CD4-positive, alpha-beta T cell treated with Interferon alpha-2 for 1 hour (primary cell): Measurements from ENCODE around the gene ADAMTS19.

Experiments
- DNase-seq, 2 donors: peaks; one replicate each; pipeline ENCODE4 v3.0.0-alpha.2; 2020 to 2022

Gene ADAMTS19

DNA sequence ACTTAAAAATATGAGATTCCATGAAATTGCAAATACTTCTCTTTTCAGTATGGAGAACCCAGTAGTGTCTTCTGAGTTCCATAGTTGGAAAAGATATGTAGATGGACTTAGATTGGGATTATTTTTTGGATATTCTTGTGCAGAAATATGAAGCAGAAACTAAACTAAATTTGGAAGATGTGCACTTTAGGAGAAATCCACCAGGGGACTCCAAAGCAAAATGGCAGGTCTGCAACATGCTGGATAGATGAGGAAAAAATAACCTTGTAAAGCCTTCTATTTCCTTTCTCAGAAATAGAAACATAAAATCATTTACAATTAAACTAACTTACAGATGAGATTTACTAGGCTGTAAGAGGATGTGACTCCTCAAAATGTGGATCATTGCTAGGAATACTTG lies 238.6 kb downstream of the ADAMTS19 start:
- DNase-seq: no peak

- DNase-seq: no peak
Measured at GRCh38 chr5:129716235-129716634, 256.1 kb downstream of the ADAMTS19 start.

DNA sequence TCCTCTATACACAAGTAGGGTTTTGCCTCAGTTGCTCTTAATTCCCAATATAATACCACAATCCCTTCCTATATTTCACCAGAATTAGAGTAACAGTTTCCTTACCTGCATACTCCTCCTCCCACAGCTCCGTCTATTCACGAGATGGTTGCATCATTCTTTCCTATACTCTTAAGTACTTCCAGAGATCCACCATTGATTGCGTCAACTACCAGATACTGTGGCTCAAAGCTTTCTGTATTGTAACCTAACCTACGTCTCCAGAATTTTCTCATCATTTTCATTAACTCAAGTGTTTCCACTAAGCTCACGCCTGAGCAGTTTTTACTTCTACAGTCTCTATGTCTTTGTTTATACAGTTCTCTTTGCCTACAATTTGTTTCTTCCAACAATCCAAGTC lies 256.6 kb downstream of the ADAMTS19 start:
- DNase-seq: no peak

DNA sequence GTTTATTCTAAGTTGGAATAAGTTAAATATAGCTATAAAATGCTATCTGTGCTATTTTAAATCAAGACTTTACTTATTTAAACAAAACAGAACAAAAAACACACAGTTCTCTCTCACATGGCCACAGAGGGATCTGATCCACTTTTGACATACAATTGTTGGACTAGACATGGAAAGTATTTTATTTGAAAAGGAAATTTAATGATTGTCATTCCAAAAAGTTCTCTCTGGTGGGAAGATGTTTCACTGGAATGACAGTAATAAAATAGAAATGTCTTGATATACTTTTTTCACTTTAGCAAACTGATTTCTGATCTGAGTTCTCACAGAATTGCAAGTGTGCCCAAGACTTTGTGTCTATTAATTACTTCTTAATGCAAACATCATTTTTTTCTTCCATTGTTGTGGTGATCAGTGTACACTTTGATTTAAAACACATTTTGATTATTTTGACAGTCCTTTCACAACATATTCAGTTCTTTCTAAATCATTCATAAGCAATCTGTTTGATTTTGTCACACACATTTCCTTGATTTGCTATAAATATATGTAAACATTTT lies 257.7 kb downstream of the ADAMTS19 start:
- no peak for DNase-seq

DNA sequence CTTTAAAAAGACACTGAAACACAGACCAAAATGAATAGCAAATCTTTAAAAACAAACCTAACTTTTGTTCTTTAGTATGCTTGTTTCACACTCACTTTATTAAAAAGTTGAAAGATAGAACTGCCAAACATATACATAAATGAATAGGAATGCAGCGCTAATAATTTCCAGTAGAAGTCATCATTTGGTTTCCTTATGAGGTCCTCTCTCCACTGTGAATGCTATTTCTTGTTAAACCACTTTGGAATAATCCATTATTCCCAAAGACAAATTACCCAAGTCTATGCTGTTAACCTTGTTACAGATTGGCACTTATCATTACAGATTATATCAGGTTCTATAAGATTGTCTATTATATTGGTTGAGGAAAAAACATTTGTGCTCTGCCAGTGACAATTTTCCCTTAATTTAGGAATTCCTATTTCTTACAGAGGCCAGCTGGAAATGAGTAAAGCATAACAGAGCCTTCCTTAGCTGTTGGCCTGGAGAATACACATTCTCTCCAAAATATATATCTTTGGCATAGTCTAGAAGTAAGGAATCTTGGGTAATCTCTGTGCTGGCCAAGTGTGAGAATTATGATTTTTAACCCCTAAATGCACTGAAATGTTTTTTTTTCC lies 258.5 kb downstream of the ADAMTS19 start:
- DNase-seq: no peak

GRCh38 chr5:129724222-129724621 lies 264.1 kb downstream of the ADAMTS19 start:
- no peak for DNase-seq

GRCh38 chr5:129724647-129725046 lies 264.5 kb downstream of the ADAMTS19 start:
- DNase-seq: no peak

DNA sequence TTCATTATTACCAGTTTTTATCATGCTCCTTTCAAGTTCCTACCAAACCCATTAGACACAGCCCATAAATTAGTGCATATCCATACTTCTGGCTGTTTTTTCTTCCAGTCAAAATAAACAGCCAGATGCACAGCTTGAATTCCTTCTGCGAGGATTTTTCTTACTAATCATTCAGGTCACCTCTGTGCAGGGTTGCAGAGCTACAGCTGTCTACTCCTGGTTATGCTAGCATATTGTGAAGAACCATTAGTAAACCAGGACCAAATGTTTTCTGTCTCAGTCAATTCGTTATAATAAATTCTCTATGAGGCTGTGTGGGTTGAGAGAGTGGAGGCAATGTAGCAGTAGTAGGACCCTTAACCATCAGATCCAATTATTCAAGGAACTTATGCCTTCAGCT lies 279.7 kb downstream of the ADAMTS19 start:
- no peak for DNase-seq

DNA sequence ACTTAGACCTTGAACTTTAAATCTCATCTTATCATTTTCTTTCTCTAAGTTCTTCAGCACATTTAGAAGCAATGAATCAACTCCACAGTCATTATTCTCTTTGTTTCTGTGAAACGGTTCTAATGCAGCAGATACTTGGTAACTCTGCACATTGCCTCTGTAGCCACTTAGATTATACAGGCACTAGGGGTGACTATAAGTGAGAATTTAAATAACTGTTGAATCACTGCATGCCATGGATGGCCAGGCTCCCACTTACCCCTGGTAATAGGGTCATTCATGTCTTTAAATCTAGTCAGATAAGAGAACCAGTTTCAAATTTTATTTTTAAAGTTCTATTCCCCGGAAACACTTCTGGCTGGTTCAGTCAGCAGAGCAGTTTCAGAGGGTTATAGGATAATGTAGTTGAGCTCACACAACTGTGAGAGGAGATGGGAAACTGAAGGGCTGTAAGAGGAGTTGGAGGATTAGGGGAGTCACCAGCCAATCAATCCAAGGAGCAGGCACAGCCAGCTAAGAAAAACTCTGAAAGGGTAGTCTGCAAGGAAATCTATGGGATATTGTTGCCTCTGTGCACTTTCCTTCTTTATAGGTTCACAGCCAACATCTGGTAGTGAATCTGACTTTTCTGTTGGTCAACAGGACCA lies 283.6 kb downstream of the ADAMTS19 start:
- DNase-seq: no peak

GRCh38 chr5:129745997-129746396 lies 285.9 kb downstream of the ADAMTS19 start:
- DNase-seq: no peak

DNA sequence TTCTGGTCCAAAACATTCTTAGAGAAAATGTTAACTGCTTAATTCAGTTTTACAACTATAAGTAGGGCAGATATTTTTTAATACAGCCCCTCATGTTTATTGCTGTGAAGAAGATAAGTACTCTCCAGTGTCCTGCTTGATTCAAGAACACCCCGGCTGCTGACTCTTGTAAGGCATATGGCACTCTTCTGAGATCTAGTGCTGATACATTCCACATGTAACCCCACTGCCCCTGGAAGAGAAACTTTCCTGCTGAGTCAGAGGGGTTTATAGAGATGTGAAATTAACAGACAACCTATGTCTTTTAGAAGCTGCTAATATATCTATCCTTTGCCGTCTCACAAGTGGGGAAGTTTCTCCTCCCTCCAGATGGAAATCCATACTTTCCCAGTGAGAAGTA lies 286.8 kb downstream of the ADAMTS19 start:
- no peak for DNase-seq

GRCh38 chr5:129747572-129748407 lies 287.7 kb downstream of the ADAMTS19 start, which contains the start of gene MINAR2:
Gene MINAR2 (plus strand): TSS chr5:129748094. CDS start chr5:129748191, 97 bp downstream.
- DNase-seq: no peak

DNA sequence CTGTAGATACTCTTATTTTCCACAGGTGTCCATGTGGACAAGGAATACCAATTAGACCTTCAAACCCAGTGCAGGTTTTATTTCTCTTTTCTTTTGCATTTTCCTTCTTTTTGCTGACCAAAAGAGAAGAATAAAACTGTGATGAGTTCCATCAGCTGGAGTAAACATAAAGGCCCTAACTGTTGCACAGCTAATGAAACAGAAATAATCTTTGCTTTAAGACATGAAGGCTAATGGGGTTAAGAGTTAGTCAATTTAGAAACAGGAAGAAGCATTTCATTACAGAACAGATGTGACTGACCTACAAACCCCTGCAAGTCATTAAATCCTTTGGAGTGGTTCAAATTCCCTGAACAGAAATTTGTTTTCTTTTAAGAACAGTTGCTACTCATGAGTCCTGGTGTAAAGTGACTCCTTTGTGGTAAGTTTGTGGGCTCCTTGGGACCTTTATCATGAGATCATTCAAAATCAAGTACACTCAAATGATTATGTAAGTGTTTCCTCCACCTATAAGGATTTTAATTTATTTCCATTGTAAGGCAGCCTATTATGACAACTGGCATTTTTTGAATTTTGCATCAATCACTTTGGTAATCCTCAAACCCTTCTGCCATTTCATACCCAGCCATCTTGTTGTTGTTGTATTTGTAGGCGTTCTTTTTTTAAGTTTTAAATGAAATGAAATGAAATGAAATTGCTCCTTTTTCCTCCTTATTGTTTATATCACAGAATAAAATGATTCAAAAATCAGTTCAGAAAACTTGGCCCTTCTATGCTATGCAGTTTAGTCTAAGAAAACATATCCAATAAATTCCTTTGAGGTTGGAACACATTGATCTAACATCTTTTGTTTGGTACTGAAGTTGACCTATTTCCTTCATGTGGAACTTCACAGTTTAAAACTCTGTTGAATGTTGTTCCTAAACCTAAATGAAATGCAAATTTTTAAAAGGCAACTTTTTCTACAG lies 289.1 kb downstream of the ADAMTS19 start:
- no peak for DNase-seq

DNA sequence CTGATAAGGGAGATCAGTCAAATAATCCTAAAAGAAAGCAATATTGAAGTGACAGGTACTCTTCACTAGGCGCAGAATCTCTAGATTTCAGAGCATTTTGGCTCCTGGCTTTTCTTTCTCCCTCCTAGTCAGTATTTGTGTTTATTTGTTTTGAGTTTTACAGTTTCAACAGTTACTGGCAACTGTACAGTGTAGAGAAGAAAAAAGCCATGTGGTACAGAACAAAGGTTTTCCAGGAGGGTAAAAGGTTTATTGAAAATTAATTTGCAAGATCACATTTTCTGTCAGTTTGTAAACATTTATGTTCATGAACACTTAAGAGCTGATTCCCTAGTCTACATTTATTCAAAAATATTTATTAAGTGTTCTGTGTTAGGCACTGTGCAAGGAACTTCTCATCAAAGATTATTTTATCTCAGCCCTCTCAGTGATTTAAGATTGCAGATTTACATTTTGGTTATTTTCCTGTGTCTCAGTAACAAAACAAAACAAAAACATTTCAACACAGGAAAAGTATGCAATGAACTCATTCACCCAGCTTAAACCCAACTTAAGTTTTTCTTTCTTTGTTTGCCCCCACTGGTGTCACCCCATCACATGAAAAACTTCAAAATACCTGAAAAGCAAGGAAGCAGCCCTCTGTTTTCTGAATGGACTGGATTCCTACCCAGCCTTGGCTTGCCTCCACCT lies 300.7 kb downstream of the ADAMTS19 start:
- DNase-seq: no peak

- no peak for DNase-seq
Measured at GRCh38 chr5:129763651-129764050, 303.6 kb downstream of the ADAMTS19 start.

DNA sequence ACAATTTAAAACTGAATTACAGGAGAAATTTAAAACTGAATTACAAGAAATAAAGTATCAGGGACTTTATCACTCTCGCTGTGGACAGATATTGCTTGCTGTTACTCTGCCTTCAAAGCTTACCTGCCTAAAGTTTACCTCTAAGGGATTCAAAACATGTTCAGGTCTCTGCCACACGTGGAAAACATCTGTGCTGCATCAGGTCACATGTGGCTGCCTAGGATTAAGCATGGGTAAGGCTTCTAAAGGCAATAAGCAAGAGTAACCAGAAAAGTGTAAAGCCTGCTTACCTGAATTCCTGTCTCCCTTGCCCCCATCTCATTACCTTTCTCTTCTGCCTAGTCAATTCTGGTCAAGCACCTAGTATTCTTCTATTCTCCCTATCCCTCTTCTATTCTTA lies 306.7 kb downstream of the ADAMTS19 start:
- DNase-seq: no peak

DNA sequence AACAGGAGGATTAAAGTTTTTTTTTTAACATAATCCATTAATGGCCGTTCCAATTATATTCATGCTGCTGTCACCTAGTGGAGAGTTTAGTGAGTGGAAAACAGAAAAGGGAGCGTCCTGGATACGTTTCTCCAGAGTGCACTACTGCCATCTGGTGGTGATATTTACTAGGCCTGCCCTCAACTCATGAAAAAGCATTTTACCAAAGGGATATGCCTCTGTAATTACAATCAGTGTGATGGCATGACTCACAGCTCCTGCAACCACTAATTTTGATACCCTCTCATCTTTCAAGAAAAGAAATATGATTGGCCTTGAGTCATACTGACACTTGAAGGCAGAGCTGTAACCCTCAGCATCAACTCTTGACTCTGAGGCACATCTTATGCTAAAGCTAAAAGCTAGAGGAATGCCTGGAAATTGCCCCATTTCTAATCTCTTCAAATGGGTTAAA lies 307.9 kb downstream of the ADAMTS19 start:
- DNase-seq: peak; percentile 24 to 70

GRCh38 chr5:129768735-129769134 lies 308.6 kb downstream of the ADAMTS19 start:
- DNase-seq: no peak

- DNase-seq: no peak
Measured at GRCh38 chr5:129770024-129770820, 310.1 kb downstream of the ADAMTS19 start.

DNA sequence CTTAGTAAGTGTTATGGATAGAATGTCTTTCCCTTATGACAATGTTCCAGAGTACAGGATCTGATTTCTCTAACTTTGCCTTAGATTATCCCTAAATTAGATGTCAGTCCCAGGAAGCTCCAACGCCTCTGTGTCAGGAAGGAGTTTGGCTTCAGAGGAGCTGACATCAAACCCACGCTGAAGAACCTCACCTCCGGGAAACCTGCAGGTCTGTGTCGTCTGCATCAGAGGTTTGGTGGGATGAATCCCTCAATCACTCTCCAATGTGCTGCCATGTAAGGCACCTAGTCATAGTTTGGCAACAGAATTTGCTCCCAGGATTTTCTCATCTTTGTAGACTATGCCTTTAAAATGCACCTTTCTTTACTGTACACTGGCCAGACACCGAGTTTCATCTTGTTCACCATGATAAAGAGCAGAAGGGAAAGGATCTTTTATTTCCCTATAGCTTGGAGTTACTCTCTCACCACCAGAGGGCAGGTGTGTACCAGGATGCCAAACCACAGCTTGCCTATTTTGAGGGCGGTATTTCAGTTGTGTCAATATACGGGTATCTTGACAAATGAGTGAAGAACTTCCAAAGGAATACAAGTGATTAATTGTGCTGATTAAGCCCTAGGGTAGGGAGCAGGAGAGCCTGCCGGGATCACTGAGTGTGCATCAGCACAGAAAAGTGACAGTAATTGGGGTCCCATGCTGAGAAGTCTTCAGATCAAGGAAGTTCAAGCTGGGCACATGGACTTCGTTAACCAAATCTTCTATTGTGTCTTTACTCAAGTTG lies 311.1 kb downstream of the ADAMTS19 start:
- peak in 1 of 2 donors; percentile 57 for DNase-seq
